Measurements from ENCODE around the gene ANKS3. TPM values are rescaled to one million over a fixed set of nuclear protein-coding genes. Genes with fewer than 3 reads are reported as not detected.

Gene ANKS3
- total RNA-seq, 4 donors from 2014 or later = 9.3 to 21.5 (median 13.2) TPM

GRCh38 chr16:4746215-4746614 is 12.1 kb upstream of the ANKS3 start:
- no peak for TF ChIP-seq CTCF (IDR thresholded peaks at IDR 0.05; ENCODE audit: low read depth)

GRCh38 chr16:4745274-4745569 is 11.2 kb upstream of the ANKS3 start:
- no peak for TF ChIP-seq CTCF (IDR thresholded peaks at IDR 0.05; ENCODE audit: low read depth)

GRCh38 chr16:4744555-4745273 is 10.6 kb upstream of the ANKS3 start:
- TF ChIP-seq CTCF (IDR thresholded peaks at IDR 0.05; ENCODE audit: low read depth) = no peak

GRCh38 chr16:4743226-4743878 is 9.3 kb upstream of the ANKS3 start:
- no peak for TF ChIP-seq CTCF (IDR thresholded peaks at IDR 0.05; ENCODE audit: low read depth)

GRCh38 chr16:4737545-4737944 is 3.5 kb upstream of the ANKS3 start:
- no peak for TF ChIP-seq CTCF (IDR thresholded peaks at IDR 0.05; ENCODE audit: low read depth)

GRCh38 chr16:4736546-4736945 is 2.5 kb upstream of the ANKS3 start:
- TF ChIP-seq CTCF (IDR thresholded peaks at IDR 0.05; ENCODE audit: low read depth) = no peak

GRCh38 chr16:4734730-4735535 is 862 bp upstream of the ANKS3 start:
- TF ChIP-seq CTCF (IDR thresholded peaks at IDR 0.05; ENCODE audit: low read depth) = no peak
